HG03025 (cell line): ENCODE data around the gene CPHXL2.

Experiments used
- ATAC-seq: cut with Tn5 transposase; IDR thresholded peaks from one replicate; pipeline ENCODE4 v1.9.1; 2021; ENCODE audit warnings: mild to moderate bottlenecking, moderate library complexity; ENCODE audit not compliant: unreplicated experiment, low FRiP score

CPHXL2 gene

GRCh38 chr16:75644240-75645012 is 32.4 kb downstream of the CPHXL2 start:
- no peak for ATAC-seq

- ATAC-seq = no peak
Measured at GRCh38 chr16:75640598-75640997, 36.2 kb downstream of the CPHXL2 start.

GRCh38 chr16:75635036-75635435 is 41.8 kb downstream of the CPHXL2 start:
- no peak for ATAC-seq

GRCh38 chr16:75632857-75633256 is 44.0 kb downstream of the CPHXL2 start:
- ATAC-seq = no peak

- no peak for ATAC-seq
Measured at GRCh38 chr16:75630052-75630451, 46.8 kb downstream of the CPHXL2 start.

- ATAC-seq = no peak
Measured at GRCh38 chr16:75629132-75629531, 47.7 kb downstream of the CPHXL2 start.

GRCh38 chr16:75628351-75628750 is 48.5 kb downstream of the CPHXL2 start:
- ATAC-seq = no peak

GRCh38 chr16:75627851-75628250 is 49.0 kb downstream of the CPHXL2 start:
- no peak for ATAC-seq

GRCh38 chr16:75626806-75627205 is 50.0 kb downstream of the CPHXL2 start:
- no peak for ATAC-seq

- ATAC-seq = no peak
Measured at GRCh38 chr16:75624921-75625334, 51.9 kb downstream of the CPHXL2 start.

- ATAC-seq = peak; percentile 96
Measured at GRCh38 chr16:75622761-75623605, 53.8 kb downstream of the CPHXL2 start, which contains the start of gene ADAT1. Gene ADAT1, minus strand, starts transcription at chr16:75623281. Its CDS starts 2,482 bp downstream, at chr16:75620799.

GRCh38 chr16:75621170-75621477 is 55.7 kb downstream of the CPHXL2 start:
- ATAC-seq = no peak

GRCh38 chr16:75620326-75621169 is 56.3 kb downstream of the CPHXL2 start:
- no peak for ATAC-seq

- ATAC-seq = no peak
Measured at GRCh38 chr16:75618780-75619179, 58.0 kb downstream of the CPHXL2 start.

- ATAC-seq = no peak
Measured at GRCh38 chr16:75617121-75617520, 59.7 kb downstream of the CPHXL2 start.

- peak; percentile 54 for ATAC-seq
Measured at GRCh38 chr16:75616521-75617010, 60.2 kb downstream of the CPHXL2 start.

- ATAC-seq = no peak
Measured at GRCh38 chr16:75615619-75616018, 61.2 kb downstream of the CPHXL2 start.

GRCh38 chr16:75614066-75614897 is 62.5 kb downstream of the CPHXL2 start:
- ATAC-seq = no peak
